Loucy (cell line): ENCODE results near the gene SLX4IP.

Experiments used
- CTCF ChIP-seq: fragments of 200-600 bp; sonication (generic); conservative IDR thresholded peaks from 2 replicates; pipeline ENCODE4 v1.5.1; 2014; ENCODE audit warnings: mild to moderate bottlenecking, antibody characterized with exemption, low read length
- EZH2phosphoT487 ChIP-seq: fragments of 200-600 bp; IDR thresholded peaks from 2 replicates; pipeline ENCODE4 v1.6.1; 2018; ENCODE audit warnings: antibody characterized with exemption, mild to moderate bottlenecking, moderate library complexity, borderline replicate concordance

DNA sequence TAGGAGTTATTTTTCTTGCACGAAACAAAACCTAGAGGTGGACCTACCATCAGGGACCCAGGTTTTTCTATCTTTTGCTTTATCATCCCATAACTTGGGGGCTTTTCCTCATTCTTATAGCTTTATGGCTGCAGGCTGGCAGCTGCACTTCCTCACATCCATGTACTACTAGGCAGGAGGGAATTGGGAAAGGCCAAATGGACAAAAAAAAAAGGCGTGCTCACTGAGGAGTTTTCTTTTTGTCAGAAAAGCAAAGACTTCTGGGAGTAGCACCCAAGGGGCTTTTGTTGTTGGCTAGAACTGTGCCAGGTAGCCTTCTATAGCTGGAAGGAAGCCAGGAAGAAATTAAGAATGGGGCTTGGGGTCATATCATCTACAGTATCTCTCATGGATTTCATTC is 61.4 kb downstream of the SLX4IP start:
- TF ChIP-seq CTCF (no peak), EZH2phosphoT487 (no peak)
